Measurements from ENCODE around the gene LONP2.
"Not testable (repeated sequence)": the region's sequence is repeated elsewhere in the genome, so short reads cannot be mapped to it uniquely, and the experiment has no call there.

LONP2 gene

DNA sequence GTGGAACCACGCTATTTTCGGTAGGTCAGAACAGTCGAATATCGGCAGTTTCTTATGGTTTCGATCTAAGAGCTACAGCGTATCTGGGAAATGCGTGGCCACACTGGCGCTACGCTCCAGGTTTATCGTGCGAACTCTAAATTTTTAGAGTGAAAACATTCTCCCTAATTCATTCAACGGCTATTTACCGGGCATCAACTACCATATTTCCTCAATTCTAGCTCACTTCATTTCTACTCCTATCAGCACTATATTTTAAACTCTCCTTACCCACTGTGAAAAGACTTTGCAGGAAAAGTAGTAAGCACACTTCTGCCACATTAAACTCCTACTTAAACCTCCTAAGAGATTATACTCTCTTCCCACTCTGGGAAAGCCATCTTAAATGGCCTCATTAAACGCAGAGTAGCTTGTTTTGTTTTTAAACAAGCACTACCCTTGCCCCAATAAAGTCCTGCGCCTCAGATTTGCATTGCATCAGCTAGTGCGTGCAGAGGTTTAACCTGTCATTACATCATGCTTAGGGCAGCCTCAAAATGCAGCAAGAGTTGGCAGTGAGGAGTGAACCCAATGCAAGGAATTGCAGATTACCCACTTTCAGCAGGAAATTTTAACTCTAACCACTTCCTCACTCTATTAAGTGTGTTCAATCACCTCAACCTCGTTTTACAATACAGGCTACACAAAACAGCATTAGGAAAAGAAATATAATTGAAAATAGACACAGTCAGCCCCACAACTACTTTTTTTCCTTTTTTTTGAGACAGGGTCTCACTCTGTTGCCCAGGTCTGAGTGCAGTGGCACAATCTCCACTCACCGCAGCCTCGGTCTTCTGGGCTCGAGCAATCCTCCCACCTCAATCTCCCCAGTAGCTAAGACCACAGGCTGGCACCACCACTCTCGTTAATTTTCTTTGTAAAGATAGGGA lies 122.3 kb downstream of the LONP2 start:
- DNase-seq (ENCODE audit: low read depth, low spot score) = peak; percentile 66

DNA sequence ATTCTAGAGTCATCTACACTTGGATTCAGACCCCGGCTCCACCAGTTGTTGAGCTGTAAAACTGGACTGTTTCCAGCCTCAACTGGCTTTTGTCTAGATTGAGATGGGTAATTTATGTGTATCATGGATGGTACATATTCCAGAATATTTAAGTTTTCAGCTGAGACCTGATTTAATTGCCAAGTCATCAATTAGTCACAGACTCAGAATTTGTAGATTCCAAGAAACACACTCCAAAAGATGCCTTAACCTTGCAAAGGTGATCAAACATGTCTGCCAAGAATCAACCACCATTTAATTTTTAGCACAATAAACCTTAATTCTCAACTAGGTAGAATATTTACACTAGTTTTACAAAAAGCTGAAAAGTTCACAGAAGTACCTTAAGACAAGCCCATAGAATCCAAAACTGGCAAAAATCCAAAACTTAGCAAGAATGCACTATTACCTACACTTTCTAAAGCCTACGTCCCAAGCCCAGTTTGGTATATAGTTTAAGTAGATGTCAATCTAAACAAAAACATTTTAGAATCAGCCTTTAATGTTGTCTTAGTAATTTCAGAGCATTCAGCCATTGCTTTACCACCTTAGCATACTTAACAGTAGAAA lies 123.4 kb downstream of the LONP2 start:
- no peak for DNase-seq (ENCODE audit: low read depth, low spot score)

DNA sequence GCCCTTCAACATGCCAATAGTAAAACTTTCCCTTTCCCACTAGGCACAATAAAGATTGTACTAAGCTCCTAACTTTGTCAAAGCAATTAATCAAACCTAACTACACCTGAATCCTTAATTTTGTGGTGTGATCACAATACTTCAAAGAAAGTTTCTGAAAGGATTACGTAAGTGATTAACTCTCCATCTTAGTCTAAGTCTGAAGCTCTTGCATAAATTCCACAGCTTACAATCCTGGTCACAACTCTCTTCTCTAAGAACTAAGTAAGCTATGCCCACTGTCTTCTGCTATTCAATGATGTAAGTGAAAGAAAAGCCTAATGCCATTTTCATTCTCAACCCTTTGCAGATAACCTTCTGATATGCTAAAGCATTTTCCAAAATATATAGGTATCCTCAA lies 125.7 kb downstream of the LONP2 start:
- no peak for DNase-seq (ENCODE audit: low read depth, low spot score)

DNA sequence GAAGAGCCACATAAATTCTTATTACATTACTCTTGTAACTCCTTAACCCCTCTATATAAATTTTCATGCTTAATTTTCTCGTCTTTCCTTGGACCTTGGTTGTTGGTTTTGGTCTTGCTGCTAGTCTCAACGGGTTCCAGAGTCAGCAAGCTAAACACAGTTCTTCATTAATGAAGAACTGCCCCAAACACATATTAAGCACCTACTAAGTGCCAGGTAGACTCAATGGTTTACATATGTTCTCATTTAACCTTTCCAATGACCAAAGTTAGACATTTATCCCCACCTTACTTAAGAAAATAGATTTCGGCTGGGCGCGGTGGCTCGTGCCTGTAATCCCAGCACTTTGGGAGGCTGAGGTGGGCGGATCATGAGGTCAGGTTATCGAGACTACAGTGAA lies 126.1 kb downstream of the LONP2 start:
- DNase-seq (ENCODE audit: low read depth, low spot score) = no peak

DNA sequence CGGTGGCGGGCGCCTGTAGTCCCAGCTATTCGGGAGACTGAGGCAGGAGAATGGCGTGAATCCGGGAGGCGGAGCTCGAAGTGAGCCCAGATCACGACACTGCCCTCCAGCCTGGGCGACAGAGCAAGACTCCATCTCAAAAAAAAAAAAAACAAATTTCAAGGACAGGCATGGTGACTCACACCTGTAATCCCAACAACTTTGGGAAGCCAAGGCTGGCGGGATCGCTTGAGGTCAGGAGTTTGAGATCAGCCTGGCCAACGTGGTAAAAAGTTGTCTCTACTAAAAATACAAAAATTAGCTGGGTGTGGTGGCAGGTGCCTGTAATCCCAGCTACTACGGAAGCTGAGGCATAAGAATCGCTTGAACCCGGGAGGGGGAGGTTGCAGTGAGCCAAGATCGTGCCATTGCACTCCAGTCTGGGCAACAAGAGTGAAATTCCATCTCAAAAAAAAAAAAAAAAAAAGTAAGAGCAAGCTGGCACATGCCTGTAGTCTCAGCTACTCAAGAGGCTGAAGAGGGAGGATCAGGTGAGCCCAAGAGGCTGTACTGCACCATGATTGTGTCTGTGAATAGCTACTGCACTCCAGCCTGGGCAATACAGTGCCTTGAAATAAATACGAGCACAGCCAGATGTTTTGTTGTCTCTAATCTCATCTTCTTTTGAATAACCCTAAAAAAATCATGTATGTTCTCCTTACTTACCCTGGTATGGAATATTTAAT lies 126.7 kb downstream of the LONP2 start:
- DNase-seq (ENCODE audit: low read depth, low spot score) = not testable (repeated sequence)

DNA sequence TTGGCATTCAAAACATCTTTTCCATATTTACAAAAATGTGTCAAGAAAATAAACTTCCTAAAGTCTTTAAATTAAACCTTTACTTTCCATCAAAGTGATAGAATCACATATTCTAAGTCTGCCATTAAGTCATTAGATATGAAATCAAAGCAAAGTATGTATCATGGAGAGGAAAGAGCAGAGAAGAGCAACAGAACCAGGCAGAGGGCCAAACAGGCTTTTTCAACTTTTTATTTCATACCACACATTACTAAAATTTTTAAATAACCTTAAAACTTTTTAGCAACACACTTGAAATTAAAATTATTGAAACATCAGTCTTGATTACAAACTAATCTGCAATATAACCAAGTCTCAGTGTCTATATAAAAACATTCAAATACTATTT lies 127.3 kb downstream of the LONP2 start:
- no peak for DNase-seq (ENCODE audit: low read depth, low spot score)

DNA sequence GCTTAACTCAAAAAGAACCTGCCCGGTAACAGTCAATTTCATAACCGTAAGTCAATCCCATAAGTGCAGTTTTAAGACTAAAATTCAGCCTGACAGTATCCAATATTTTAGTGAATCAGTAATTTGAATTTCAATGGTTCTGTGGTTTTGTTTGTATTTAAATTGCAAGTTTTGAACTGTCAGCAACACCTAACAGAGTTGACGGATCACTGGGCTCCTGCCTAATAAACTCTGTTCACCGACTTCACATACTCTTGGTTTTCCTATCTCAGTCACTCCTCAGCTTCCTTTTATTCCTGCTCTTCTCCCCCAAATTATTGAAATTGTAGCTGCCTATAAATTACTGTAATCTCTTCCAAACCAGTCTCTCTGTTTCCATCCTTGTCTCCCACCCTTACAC lies 128.6 kb downstream of the LONP2 start:
- no peak for DNase-seq (ENCODE audit: low read depth, low spot score)

DNA sequence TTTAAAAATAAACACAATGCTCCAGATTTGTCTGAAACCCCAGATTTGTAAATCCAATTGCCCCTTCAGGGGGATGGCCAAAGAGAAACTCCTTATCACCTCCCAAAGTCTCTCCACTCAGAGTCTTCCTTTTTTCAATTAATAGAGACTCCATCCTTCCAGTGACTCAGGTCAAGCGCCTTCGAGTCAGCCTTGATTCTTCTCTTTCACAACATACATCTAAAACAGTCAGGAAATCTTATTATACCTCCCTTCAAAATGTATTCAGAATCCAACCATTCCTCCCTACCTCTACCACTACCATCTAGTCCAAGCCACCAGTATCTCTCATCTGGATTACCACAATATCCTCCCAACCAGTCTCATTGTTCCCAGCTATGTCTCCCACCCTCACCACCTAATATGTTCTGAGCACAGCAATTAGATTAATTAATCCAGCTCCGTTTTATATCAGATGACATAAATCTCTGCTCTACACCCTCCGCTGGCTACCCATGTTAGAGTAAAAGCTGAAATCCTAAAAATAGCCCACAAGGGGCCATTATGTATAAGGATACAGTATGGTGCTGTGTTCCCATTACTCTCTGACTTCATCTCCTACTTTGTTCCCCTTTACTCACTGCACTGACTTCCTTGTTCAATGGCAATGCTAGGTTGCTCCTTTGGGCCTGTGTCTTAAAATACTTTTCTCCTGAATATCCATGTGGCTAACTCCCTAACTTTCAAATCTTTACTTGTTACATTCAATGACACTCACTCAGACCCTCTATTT lies 129.3 kb downstream of the LONP2 start:
- no peak for DNase-seq (ENCODE audit: low read depth, low spot score)

DNA sequence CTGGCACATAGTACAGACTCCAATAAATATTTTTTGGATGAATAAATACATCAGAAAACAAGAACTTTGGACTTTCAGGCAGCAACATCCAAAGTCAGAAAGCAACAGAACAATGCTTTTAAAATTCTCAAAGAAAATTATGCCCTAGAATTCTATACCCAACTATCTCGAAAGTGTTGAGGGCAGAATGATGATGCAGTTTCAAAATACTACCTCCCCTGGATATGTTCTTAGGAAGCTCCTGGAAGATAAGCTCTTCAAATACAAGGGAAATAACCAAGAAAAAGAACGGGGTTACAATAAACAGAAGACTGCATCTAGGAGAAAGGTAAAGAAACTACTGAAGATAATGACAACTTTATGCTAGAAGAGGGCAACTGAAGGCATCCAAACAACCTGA lies 130.2 kb downstream of the LONP2 start:
- no peak for DNase-seq (ENCODE audit: low read depth, low spot score)

DNA sequence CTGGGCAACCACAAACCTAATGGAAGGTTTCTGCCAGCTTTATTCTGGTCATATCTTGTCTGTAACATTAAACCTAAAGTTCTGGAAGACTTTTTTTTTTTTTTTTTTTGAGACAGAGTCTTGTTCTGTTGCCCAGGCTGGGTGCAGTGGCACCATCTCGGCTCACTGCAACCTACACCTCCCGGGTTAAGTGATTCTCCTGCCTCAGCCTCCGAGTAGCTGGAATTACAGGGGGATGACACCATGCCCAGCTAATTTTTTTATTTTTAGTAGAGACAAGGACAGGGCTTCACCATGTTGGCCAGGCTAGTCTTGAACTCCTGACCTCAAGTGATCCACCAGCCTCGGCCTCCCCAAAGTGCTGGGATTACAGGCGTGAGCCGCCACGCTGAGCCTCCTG lies 133.2 kb downstream of the LONP2 start:
- DNase-seq (ENCODE audit: low read depth, low spot score) = not testable (repeated sequence)

DNA sequence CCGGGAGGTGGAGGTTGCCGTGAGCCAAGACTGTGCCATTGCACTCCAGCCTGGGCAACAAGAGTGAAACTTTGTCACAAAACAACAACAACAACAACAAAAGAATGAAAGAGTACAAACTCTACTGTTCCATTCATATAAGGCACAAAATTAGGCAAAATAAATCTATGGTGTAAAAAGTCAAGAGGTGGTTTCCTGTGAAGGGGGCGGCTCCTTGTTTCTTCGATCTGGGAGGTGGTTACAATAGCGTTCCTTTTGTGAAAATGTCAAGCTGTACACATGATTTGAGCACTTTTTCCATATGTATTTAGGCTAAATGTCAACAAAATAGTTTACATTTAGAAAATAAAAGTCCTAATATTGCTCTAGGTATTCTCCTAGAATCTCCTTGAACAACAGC lies 134.2 kb downstream of the LONP2 start:
- no peak for DNase-seq (ENCODE audit: low read depth, low spot score)

DNA sequence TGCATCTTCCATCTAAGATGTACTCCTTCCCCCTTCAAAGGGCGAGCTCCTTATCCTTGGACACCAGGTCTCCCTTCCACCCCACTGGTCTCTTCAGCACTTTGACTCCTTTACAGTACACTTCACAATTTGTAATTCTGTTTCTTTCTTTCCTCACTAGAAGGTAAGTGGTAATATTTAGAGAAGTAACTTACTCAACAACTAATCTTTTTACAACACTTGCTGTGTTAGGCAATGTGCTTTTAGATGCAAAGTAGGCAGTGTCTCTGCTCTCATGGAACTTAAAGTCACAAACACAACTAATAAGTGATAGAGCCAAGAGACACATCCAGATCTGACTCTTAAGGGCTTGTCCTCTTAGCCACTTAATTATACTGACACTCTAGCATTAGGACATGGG lies 134.7 kb downstream of the LONP2 start:
- DNase-seq (ENCODE audit: low read depth, low spot score) = no peak

DNA sequence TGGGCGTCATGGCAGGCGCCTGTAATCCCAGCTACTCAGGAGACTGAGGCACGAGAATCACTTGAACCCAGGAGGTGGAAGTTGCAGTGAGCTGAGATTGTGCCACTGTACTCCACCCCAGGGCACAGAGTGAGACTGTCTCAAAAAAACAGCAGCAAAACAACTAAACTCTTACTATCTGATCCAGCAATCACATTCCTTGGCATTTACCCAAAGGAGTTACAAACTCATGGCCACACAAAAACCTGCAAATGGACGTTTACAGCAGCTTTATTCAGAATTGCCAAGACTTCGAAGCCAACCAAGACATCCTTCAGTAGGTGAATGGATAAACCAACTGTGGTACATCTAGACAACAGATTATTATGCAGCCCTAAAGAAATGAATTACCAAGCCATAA lies 137.1 kb downstream of the LONP2 start:
- no peak for DNase-seq (ENCODE audit: low read depth, low spot score)

DNA sequence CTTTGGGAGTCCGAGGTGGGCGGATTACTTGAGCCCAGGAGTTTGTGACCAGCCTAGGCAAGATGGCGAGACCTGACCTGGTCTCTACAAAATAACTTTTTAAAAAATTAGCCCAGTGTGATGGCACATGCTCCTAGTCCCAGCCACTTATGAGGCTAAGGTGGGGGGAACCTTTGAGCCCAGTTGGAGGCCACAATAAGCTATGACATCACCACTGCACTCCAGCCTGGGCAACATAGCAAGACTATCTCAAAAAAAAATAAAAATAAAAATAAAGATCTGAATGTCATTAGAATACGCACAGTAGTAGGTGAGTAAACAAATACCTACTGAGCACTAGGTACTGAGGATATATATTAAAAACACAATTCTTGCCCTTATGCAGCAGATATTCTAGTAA lies 138.0 kb downstream of the LONP2 start:
- no peak for DNase-seq (ENCODE audit: low read depth, low spot score)

DNA sequence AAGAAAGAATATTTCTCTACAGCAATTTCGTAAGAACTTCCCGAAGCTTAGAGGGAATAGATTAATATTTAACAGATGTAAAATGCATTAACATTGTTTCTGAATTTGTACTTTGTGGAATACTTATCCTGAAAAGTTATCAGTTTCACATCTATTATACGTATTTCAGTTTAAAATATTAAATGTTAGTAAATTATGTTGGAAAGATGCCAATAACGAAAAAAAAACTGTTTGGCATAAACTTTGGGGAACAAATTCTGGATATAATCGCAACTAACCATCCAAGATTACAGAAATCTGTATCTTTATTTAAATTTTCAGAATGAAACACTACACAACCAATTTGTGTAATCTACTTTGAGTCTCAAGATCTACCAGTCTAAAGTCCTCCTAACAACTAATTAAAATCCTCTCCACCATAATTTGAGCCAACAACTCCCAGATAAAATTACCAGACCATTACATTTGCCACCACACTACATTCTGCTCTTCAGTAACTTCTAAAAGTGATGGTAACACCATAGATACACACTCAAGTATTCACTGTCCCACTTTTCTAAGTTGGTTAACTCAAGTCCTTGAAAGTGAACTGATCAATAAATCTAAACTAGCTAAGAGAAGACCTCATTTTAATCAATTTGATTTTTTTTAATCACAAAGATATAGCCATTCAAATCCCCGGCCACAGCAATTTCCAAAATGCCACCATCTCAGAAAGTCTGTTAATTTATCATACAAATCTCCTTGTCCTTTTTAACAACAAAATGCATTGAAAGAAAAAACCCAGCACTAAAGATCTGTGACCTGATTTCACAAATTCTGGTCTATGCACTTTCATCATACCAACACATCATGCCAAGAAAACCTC lies 139.1 kb downstream of the LONP2 start:
- DNase-seq (ENCODE audit: low read depth, low spot score) = no peak

DNA sequence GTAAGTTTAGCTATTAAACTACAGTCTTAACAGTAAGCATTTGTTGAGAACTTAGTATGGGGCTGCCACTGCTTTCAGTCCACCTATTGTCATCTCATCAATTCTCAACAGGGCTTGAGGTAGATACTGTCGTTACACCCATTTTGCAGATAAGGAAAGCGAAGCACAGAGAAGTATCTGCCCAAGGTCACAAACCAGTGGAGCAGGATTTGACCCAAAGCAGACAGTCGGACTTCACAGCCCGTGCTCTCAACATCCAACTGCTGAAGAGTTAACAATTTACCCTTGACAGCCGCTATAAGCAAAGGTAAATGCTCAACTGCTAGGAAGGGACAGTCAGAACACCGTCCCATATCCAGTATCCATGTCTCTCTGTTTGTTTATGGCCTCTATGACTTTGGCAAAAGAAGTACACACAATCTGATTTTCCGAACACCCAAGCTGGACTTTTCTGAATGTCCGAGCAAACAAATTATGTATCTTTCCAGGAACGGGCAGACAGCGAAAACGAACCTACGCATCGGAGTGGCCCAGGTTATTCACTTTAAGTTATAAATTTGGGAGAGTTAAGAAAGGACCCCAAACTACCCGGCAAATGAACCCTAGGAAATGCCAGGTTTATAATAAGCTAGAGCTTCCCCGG lies 139.9 kb downstream of the LONP2 start:
- peak; percentile 61 for DNase-seq (ENCODE audit: low read depth, low spot score)

DNA sequence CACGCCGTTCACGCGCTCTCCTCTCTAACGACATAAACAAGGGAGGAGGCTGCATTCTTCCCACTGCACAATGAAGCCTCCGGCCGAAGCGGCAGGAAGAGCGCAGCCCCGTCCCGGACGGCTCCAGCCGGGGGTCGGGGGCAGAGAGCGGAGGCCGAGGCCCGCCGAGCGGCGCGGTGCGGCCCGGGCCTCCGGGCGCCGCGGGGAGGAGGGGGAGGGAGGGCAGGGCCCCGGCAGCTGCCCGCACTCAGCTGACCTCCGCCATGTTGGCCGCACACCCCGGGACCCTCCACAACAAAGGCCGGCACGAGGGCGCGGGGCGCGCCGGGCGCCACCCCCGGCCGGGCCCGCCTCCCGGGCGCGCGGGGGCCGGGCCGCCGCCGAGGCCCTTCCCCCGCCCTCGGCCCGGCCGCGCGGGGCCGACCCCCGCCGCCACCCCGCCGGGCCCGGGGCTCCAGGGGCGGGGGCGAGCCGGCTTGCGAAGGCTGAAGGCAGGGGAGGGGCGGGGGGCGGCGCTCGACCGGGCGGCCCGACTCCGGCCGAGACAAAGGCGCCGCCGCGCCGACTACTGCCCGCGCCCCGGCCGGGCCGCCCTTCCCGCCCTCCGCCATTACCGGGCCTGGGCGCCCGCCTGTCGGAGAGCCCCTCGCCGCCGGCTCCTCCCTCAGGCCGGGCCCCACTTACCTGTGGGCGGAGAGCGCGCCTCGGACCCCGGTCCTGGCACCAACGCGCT lies 140.6 kb downstream of the LONP2 start:
- DNase-seq (ENCODE audit: low read depth, low spot score) = peak; percentile 50

DNA sequence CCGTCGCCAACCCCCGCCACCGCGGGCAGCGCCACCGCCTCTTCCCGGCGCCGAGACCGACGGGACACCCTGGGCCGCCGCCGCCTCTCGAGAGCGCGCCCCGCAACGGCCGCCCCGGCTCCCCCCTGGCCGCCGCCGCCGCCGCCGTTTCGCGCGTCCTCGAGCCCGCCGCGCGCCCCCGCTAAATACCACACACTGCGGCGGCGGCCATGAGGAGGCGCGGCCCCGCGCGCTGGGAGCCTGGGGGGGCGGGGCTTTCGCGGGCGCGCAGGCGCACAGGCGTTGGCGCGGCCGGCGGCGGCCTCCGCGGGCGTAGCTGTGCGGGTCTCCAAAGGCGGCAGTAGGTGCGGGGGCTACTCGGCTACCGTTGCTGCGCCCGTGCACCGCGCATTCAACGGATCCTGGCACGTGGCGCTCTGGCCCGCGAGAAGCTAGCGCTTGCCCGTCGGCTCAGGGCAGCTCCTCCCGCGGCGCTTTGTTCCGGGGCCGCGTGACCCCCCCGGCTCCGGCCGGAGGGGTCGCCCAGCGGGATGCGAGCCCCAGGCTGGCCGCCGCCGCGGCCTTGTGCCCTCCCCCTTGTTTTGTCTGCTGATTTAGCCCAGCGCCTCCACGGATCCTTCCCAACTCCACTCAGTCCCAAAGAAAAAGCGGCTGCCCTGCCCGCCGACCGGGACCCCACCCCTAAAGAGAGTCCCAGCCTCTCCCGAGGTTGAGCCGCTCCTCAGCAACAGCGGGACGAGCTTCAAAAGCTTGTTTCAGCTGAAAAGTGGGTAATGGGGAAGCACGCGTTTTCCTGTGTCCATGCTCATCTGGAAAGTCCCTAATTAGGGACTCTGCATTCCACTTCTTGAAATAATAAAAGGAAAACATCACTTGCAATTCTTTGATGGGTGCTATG lies 141.4 kb downstream of the LONP2 start, which contains the start of gene SIAH1:
Gene SIAH1, minus strand, starts transcription at position 161 of the 898 bp plus-strand sequence. CDS start 22,985 bp downstream, outside the sequence.
- DNase-seq (ENCODE audit: low read depth, low spot score) = peak; percentile 94

All from ELF-1 (cell line).